ENCODE measurements around the gene CXorf65.

GRCh38 chrX:71144651-71145050, 38.1 kb upstream of the CXorf65 start, which contains the start of gene NLGN3:
- TF ChIP-seq SP1 (IDR thresholded peaks at IDR 0.05) (no peak), ARNT (IDR thresholded peaks at IDR 0.05) (no peak), FOXA1 (IDR thresholded peaks at IDR 0.05) (no peak), TARDBP (IDR thresholded peaks at IDR 0.05) (no peak)
